Breast epithelium (tissue), 4 donors: ENCODE measurements around the gene EIF2D. TPM values are rescaled to one million over a fixed set of nuclear protein-coding genes. Genes with fewer than 3 reads are reported as not detected.

Experiments
- DNase-seq, 2 donors: peaks; one replicate each; pipeline ENCODE4 v3.0.0-alpha.2; 2019; ENCODE audit warnings: low spot score in 2 of 2
- H3K27ac ChIP-seq, 2 donors: fragments of 200-600 bp; sonication (generic) in 1 of 2; one replicate each; pipeline ENCODE4 v1.5.1; 2016 to 2019; ENCODE audit warnings: mild to moderate bottlenecking in 1 of 2
- H3K27me3 ChIP-seq, 2 donors: fragments of 200-600 bp; sonication (generic) in 1 of 2; one replicate each; pipeline versions ENCODE4 v1.5.1 to v1.6.0; 2017 to 2019; ENCODE audit warnings: control low read depth in 1 of 2, mild to moderate bottlenecking in 1 of 2
- H3K36me3 ChIP-seq: fragments of 200-600 bp; one replicate; pipeline ENCODE4 v1.5.1; 2019
- H3K4me1 ChIP-seq, 2 donors: fragments of 200-600 bp; sonication (generic); one replicate each; pipeline ENCODE4 v1.5.1; 2016 to 2019; ENCODE audit warnings: control low read depth in 1 of 2
- H3K4me3 ChIP-seq, 3 donors: fragments of 200-600 bp; sonication (generic); 1 replicate in 2 of 3; 2 replicates in 1 of 3; pipeline ENCODE4 v1.5.1; 2016 to 2019; ENCODE audit warnings: mild to moderate bottlenecking in 3 of 3, moderate library complexity in 2 of 3
- H3K9me3 ChIP-seq, 2 donors: fragments of 200-600 bp; sonication (generic) in 1 of 2; one replicate each; pipeline ENCODE4 v1.5.1; 2016 to 2019; ENCODE audit warnings: control low read depth in 1 of 2
- POLR2A ChIP-seq: fragments of 450-650 bp; IDR thresholded peaks from one replicate; pipeline ENCODE4 v1.6.1; 2016; ENCODE audit warnings: antibody characterized with exemption, mild to moderate bottlenecking, moderate library complexity
- POLR2AphosphoS5 ChIP-seq, 3 donors: sonication (generic); formaldehyde crosslinking; IDR thresholded peaks; one replicate each; pipeline ENCODE4 v1.6.1; 2017; ENCODE audit warnings: antibody characterized with exemption in 3 of 3
- intact Hi-C: fragments of 100-400 bp; cut with DNase I; formaldehyde crosslinking; loops from one replicate; pipeline ENCODE4 v1.15.1; 2023; ENCODE audit warnings: low total_unique reads
- total RNA-seq, 3 donors: library from RNA; depleted of rRNA; stranded (reverse); fragments of >200 nt; gene quantifications; one replicate each; pipeline ENCODE4 v1.1.0, GENCODE V29; 2016
- TF ChIP-seq, protein P1 (sequence below), 3 donors: fragments of 450-650 bp; IDR thresholded peaks; one replicate each; pipeline ENCODE4 v1.5.1; 2016 to 2017; ENCODE audit warnings: antibody characterized with exemption in 3 of 3, mild to moderate bottlenecking in 3 of 3, moderate library complexity in 3 of 3

Gene EIF2D
- total RNA-seq, 3 donors from 2014 or later: 55.4 to 70.1 (median 68.6) TPM

DNA sequence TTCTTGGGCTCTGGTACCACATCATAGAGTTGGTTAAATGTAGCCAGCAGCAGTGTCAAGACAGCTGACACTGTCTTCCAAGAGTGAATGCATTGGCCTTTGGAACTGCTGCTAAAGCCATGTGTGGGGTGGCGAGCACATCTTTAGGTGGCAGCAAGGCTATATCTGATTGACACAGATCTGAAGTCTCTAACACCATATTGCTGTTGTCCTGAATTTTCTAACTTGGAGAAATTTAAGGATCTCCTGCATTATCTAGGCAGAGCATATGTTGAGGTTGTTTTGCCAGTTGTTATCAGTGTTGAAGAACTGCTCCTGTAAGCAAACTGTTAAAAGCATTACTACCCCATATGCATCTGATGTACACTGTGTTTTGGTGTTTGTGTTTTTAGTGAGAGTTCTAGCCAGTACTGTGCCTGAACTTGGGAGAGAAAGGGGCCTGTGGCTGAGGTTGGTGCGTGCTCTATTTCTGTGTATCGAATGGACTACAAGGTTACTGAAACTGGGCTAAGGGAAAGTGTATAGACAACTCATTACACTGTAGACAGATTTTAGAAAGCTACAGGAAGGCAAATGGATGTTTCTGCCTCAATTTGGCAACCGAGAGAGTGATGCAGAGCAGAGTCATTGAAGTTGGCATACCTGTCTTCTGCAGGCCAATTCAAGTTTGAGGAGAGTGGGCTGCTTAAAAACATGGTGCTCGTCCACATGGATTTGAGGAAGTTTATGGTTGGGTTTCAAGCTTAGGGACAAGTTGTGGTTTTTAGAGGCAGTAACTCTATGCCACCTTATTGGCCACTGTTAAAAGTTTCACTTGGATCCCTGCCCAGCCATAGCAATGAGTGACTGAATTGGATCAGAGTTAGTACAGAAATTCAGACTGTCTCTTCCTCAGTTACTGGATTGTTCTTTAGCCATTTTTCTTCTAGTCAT, 40.0 kb upstream of the EIF2D start:
- Histone ChIP-seq H3K9me3 (no peaks in the 10 kb centered on the region), H3K36me3 (peaks cover 4% of the 10 kb centered on the region), H3K27ac (peak overlapping the region; percentile 59 to 80), H3K4me3 (no peak overlapping the region), H3K27me3 (no peaks in the 10 kb centered on the region), H3K4me1 (peaks cover 0 to 10% of the 10 kb centered on the region in 2 donors)
- peak in 1 of 2 donors; percentile 43 for DNase-seq
- intact Hi-C loops: no loop called here
- TF ChIP-seq, protein P1, sequence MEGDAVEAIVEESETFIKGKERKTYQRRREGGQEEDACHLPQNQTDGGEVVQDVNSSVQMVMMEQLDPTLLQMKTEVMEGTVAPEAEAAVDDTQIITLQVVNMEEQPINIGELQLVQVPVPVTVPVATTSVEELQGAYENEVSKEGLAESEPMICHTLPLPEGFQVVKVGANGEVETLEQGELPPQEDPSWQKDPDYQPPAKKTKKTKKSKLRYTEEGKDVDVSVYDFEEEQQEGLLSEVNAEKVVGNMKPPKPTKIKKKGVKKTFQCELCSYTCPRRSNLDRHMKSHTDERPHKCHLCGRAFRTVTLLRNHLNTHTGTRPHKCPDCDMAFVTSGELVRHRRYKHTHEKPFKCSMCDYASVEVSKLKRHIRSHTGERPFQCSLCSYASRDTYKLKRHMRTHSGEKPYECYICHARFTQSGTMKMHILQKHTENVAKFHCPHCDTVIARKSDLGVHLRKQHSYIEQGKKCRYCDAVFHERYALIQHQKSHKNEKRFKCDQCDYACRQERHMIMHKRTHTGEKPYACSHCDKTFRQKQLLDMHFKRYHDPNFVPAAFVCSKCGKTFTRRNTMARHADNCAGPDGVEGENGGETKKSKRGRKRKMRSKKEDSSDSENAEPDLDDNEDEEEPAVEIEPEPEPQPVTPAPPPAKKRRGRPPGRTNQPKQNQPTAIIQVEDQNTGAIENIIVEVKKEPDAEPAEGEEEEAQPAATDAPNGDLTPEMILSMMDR (IDR thresholded peaks at IDR 0.05): no peak
- TF ChIP-seq POLR2AphosphoS5 (IDR thresholded peaks at IDR 0.05): no peak
- no peak for TF ChIP-seq POLR2A

DNA sequence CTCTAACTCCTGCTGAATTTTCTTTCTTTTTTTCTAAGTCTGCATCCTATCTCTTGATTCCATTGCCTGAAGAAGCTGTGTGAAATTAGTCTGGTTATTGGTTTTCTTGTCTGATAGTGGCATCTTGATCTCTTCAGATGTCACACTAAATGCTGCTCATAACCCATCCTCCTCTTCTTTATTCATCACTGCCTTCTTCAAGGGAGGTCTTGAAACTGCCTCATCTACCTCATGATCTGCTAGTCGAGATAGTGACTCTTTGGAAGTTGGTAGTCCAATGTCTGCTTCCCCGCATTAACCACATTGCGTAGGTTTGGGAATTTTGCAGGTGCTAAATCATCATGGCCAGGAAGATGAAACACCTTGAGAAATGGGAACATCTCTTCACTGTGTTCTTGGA, 38.7 kb upstream of the EIF2D start:
- Histone ChIP-seq H3K27me3 (no peaks in the 10 kb centered on the region), H3K4me1 (peaks cover 0 to 10% of the 10 kb centered on the region in 2 donors), H3K9me3 (no peaks in the 10 kb centered on the region), H3K27ac (peak overlapping the region; percentile 3 to 59), H3K36me3 (peaks cover 4% of the 10 kb centered on the region), H3K4me3 (no peak overlapping the region)
- no peak for TF ChIP-seq POLR2AphosphoS5 (IDR thresholded peaks at IDR 0.05)
- TF ChIP-seq, protein P1 (IDR thresholded peaks at IDR 0.05): no peak
- TF ChIP-seq POLR2A: no peak
- intact Hi-C loops: no loop called here
- no peak for DNase-seq

DNA sequence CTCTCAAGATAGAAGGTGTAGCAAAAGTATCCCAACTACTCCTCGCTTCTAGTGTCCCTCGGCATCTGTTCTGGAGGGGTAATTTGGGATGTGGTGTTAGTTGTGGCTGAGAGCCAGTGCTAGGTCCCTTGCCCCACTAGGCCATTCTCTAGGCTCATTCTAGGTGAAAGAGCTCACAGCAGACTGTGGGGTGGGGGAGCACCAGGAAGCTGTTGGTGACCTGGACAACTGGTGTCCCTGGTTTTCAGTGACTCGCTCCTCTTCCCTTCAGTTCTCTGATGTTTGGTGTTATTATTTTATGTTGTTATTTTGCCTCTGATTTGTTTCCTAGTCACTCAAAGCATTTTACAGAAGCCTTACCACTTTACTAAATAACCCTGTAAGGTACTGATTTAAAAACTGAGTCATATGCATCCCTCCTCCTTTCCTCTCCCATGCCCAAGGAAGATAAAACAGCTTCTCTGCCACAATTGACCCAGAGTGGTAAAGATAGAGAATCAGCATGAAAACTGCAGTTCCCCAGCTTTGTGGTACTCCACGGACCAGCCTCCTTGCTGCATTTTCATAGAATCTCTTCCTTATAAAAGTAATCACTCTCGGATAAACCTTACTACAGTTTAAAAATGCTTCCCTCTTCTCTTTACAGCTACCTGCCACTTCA, 37.1 kb upstream of the EIF2D start:
- peaks cover 4% of the 10 kb centered on the region for H3K36me3 ChIP-seq
- H3K9me3 ChIP-seq: no peaks in the 10 kb centered on the region
- H3K4me3 ChIP-seq: no peak overlapping the region
- H3K27ac ChIP-seq: peak overlapping the region; percentile 33 to 51
- H3K4me1 ChIP-seq: peaks cover 0 to 10% of the 10 kb centered on the region in 2 donors
- no peak for DNase-seq
- no peak for TF ChIP-seq POLR2AphosphoS5 (IDR thresholded peaks at IDR 0.05)
- TF ChIP-seq, protein P1 (IDR thresholded peaks at IDR 0.05): no peak
- no peak for TF ChIP-seq POLR2A
- intact Hi-C loops: no loop called here
- no peaks in the 10 kb centered on the region for H3K27me3 ChIP-seq

DNA sequence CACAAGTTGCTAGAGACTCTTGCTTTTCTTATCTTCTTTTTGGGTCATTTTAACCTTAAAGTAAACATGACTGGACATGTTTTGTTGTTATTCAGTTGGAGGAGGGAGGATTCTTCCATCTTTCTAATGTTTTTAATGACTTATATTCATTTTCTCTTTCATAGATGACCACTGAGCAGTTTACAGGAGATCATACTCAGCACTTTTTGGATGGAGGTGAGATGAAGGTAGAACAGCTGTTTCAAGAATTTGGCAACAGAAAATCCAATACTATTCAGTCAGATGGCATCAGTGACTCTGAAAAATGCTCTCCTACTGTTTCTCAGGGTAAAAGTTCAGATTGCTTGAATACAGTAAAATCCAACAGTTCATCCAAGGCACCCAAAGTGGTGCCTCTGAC, 35.0 kb upstream of the EIF2D start:
- no peaks in the 10 kb centered on the region for H3K27me3 ChIP-seq
- H3K9me3 ChIP-seq: no peaks in the 10 kb centered on the region
- no peak for DNase-seq
- TF ChIP-seq, protein P1 (IDR thresholded peaks at IDR 0.05): no peak
- TF ChIP-seq POLR2A (no peak), POLR2AphosphoS5 (IDR thresholded peaks at IDR 0.05) (no peak)
- H3K4me1 ChIP-seq: peaks cover 0 to 5% of the 10 kb centered on the region in 2 donors
- H3K36me3 ChIP-seq: peaks cover 4% of the 10 kb centered on the region
- H3K4me3 ChIP-seq: no peak overlapping the region
- intact Hi-C loops: no loop called here
- no peak overlapping the region for H3K27ac ChIP-seq

DNA sequence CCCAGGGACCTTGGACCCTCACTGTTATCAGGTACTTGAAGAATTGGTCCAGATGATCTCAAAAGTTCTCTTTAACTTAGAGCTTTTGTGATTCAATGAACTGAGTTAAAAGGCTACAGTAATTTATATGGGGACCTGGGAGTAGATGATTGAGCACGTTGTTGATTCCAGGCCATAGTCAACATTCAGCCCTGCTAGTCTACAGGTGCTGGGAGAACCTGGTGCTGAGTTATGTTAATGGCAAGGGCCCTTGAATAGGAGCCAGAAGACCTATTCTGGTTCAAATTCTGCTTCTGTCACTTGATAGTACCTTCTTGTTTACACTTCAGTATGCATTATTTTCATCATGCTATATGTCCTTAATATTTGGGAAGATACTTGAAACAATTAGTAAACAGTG, 34.2 kb upstream of the EIF2D start:
- intact Hi-C loops: no loop called here
- TF ChIP-seq, protein P1 (IDR thresholded peaks at IDR 0.05): no peak
- TF ChIP-seq POLR2AphosphoS5 (IDR thresholded peaks at IDR 0.05): no peak
- no peak for TF ChIP-seq POLR2A
- H3K36me3 ChIP-seq: peaks cover 4% of the 10 kb centered on the region
- H3K9me3 ChIP-seq: no peaks in the 10 kb centered on the region
- no peak overlapping the region for H3K27ac ChIP-seq
- H3K27me3 ChIP-seq: no peaks in the 10 kb centered on the region
- no peaks in the 10 kb centered on the region for H3K4me1 ChIP-seq
- H3K4me3 ChIP-seq: no peak overlapping the region
- DNase-seq: no peak
